CD4-positive, alpha-beta memory T cell (primary cell): ENCODE measurements around the gene UGT3A1. TPM values are rescaled to one million over a fixed set of nuclear protein-coding genes. Genes with fewer than 3 reads are reported as not detected.
"Not testable (repeated sequence)": the region's sequence is repeated elsewhere in the genome, so short reads cannot be mapped to it uniquely, and the experiment has no call there.

ENCODE experiments used
- CTCF ChIA-PET: fragments of 350-600 bp; sonication (Branson Sonifier 250); formaldehyde crosslinking; loops from one replicate; lab custom pipeline; 2021; ENCODE audit warnings: inconsistent platforms; ENCODE audit not compliant: partially characterized antibody; lab: Charles Lee
- POLR2A ChIA-PET: fragments of 350-600 bp; sonication (Branson Sonifier 250); formaldehyde crosslinking; loops from one replicate; lab custom pipeline; 2021; ENCODE audit not compliant: partially characterized antibody; lab: Charles Lee
- DNase-seq, 5 donors: peaks; one replicate each; pipeline versions ENCODE4 v3.0.0 to v3.0.0-alpha.2; 2020 to 2022; ENCODE audit warnings: mixed read lengths in 1 of 5
- H3K27ac ChIP-seq: one replicate; pipeline ENCODE4 v1.7.0; 2013; ENCODE audit warnings: low read depth, low read length
- H3K27me3 ChIP-seq: 2 replicates; pipeline ENCODE4 v1.7.0; 2013; ENCODE audit warnings: mild to moderate bottlenecking, low read length, moderate library complexity; ENCODE audit not compliant: insufficient read depth
- H3K36me3 ChIP-seq: 2 replicates; pipeline ENCODE4 v1.7.0; 2013; ENCODE audit warnings: mild to moderate bottlenecking, low read length, moderate library complexity; ENCODE audit not compliant: insufficient read depth
- H3K4me1 ChIP-seq: 2 replicates; pipeline ENCODE4 v1.7.0; 2013; ENCODE audit warnings: mild to moderate bottlenecking, low read length, moderate library complexity; ENCODE audit not compliant: insufficient read depth
- H3K4me3 ChIP-seq, 2 donors: one replicate each; pipeline ENCODE4 v1.7.0; 2013; ENCODE audit warnings: low read length in 2 of 2, mild to moderate bottlenecking in 1 of 2
- H3K9me3 ChIP-seq, 2 donors: one replicate each; pipeline ENCODE4 v1.7.0; 2013; ENCODE audit warnings: low read length in 2 of 2, control low read depth in 1 of 2; ENCODE audit not compliant: control insufficient read depth in 1 of 2
- H3K27ac Mint-ChIP-seq, 7 donors: one replicate each; pipeline ENCODE4 v1.8.0; 2020 to 2021; ENCODE audit warnings: mixed read lengths in 7 of 7, mild to moderate bottlenecking in 6 of 7, inconsistent platforms in 3 of 7, moderate library complexity in 3 of 7
- H3K27me3 Mint-ChIP-seq, 2 donors: one replicate each; pipeline ENCODE4 v1.8.0; 2020 to 2021; ENCODE audit warnings: mixed read lengths in 2 of 2
- H3K36me3 Mint-ChIP-seq, 2 donors: one replicate each; pipeline ENCODE4 v1.8.0; 2020 to 2021; ENCODE audit warnings: mixed read lengths in 2 of 2, inconsistent platforms in 1 of 2, mild to moderate bottlenecking in 1 of 2
- H3K4me1 Mint-ChIP-seq, 4 donors: one replicate each; pipeline ENCODE4 v1.8.0; 2020 to 2021; ENCODE audit warnings: mixed read lengths in 4 of 4, mild to moderate bottlenecking in 1 of 4
- H3K4me3 Mint-ChIP-seq, 8 donors: one replicate each; pipeline ENCODE4 v1.8.0; 2020 to 2021; ENCODE audit warnings: mixed read lengths in 8 of 8, mild to moderate bottlenecking in 7 of 8, moderate library complexity in 6 of 8, inconsistent platforms in 3 of 8
- H3K9me3 Mint-ChIP-seq, 8 donors: one replicate each; pipeline ENCODE4 v1.8.0; 2020 to 2021; ENCODE audit warnings: mixed read lengths in 8 of 8, mild to moderate bottlenecking in 5 of 8, inconsistent platforms in 3 of 8, moderate library complexity in 1 of 8
- intact Hi-C: fragments of 100-400 bp; cut with micrococcal nuclease; formaldehyde crosslinking; loops from one replicate; pipeline ENCODE4 v1.15.1; 2023
- polyA plus RNA-seq, 2 donors: library from polyadenylated mRNA; unstranded; fragments of 300-500 nt; fragmentation: Illumina TruSeq; gene quantifications; one replicate each; pipeline ENCODE4 v1.2.3, GENCODE V29; 2021
- total RNA-seq, 2 experiments: library from RNA; stranded (reverse); gene quantifications; one replicate each; pipeline ENCODE4 v1.2.3, GENCODE V29; 2021

The UGT3A1 gene
- total and polyA plus RNA-seq, 4 experiments from 2014 or later, result not detected

GRCh38 chr5:36028816-36029465 is 37.8 kb upstream of the UGT3A1 start:
- H3K27me3 Mint-ChIP-seq, result peaks cover 7 to 26% of the 10 kb centered on the region in 2 donors
- H3K36me3 Mint-ChIP-seq, result no peaks in the 10 kb centered on the region
- H3K27ac ChIP-seq, result no peak overlapping the region
- H3K4me1 Mint-ChIP-seq, result no peaks in the 10 kb centered on the region
- DNase-seq, result no peak
- no peak overlapping the region for H3K4me3 ChIP-seq
- H3K27ac Mint-ChIP-seq, result no peak overlapping the region
- no peaks in the 10 kb centered on the region for H3K27me3 ChIP-seq
- CTCF ChIA-PET, result no interaction called here
- intact Hi-C loops, result no loop called here
- peaks cover 2 to 18% (median 5%) of the 10 kb centered on the region in 8 donors for H3K9me3 Mint-ChIP-seq
- no peaks in the 10 kb centered on the region for H3K36me3 ChIP-seq
- POLR2A ChIA-PET, result no interaction called here
- no peaks in the 10 kb centered on the region for H3K9me3 ChIP-seq
- H3K4me1 ChIP-seq, result no peaks in the 10 kb centered on the region
- H3K4me3 Mint-ChIP-seq, result no peak overlapping the region

- Mint-ChIP-seq H3K4me1 (no peaks in the 10 kb centered on the region), H3K36me3 (no peaks in the 10 kb centered on the region), H3K27me3 (peaks cover 6 to 27% of the 10 kb centered on the region in 2 donors), H3K4me3 (no peak overlapping the region), H3K9me3 (peaks cover 2 to 19% (median 6%) of the 10 kb centered on the region in 8 donors), H3K27ac (no peak overlapping the region)
- ChIA-PET CTCF (no interaction called here), POLR2A (no interaction called here)
- Histone ChIP-seq H3K9me3 (no peaks in the 10 kb centered on the region), H3K36me3 (no peaks in the 10 kb centered on the region), H3K27me3 (no peaks in the 10 kb centered on the region), H3K27ac (no peak overlapping the region), H3K4me3 (no peak overlapping the region), H3K4me1 (no peaks in the 10 kb centered on the region)
- DNase-seq, result no peak
- intact Hi-C loops, result no loop called here
These were observed 36.5 kb upstream of the UGT3A1 start for GRCh38 chr5:36027711-36028110.

- POLR2A ChIA-PET, result no interaction called here
- DNase-seq, result no peak
- Histone ChIP-seq H3K4me3 (no peak overlapping the region), H3K27ac (no peak overlapping the region), H3K9me3 (no peaks in the 10 kb centered on the region), H3K27me3 (no peaks in the 10 kb centered on the region), H3K4me1 (no peaks in the 10 kb centered on the region), H3K36me3 (no peaks in the 10 kb centered on the region)
- H3K27me3 Mint-ChIP-seq, result peaks cover 6 to 23% of the 10 kb centered on the region in 2 donors
- CTCF ChIA-PET, result no interaction called here
- H3K36me3 Mint-ChIP-seq, result no peaks in the 10 kb centered on the region
- H3K4me1 Mint-ChIP-seq, result no peaks in the 10 kb centered on the region
- H3K4me3 Mint-ChIP-seq, result no peak overlapping the region
- no peak overlapping the region for H3K27ac Mint-ChIP-seq
- H3K9me3 Mint-ChIP-seq, result peaks cover 2 to 19% (median 6%) of the 10 kb centered on the region in 8 donors
- intact Hi-C loops, result no loop called here
These were observed 35.7 kb upstream of the UGT3A1 start for GRCh38 chr5:36026706-36027465.

- H3K9me3 ChIP-seq, H3K36me3 ChIP-seq, H3K27me3 ChIP-seq, H3K27ac ChIP-seq, intact Hi-C loops, H3K4me3 ChIP-seq, H3K4me3 Mint-ChIP-seq, CTCF ChIA-PET, H3K27ac Mint-ChIP-seq, H3K4me1 Mint-ChIP-seq, DNase-seq, POLR2A ChIA-PET, H3K4me1 ChIP-seq, H3K36me3 Mint-ChIP-seq: not testable (repeated sequence)
- H3K27me3 Mint-ChIP-seq, result peaks cover 3 to 19% of the 10 kb centered on the region in 2 donors
- peaks cover 2 to 19% (median 7%) of the 10 kb centered on the region in 8 donors for H3K9me3 Mint-ChIP-seq
These were observed 31.1 kb upstream of the UGT3A1 start for GRCh38 chr5:36022246-36022645.

- H3K36me3 Mint-ChIP-seq, CTCF ChIA-PET, POLR2A ChIA-PET, H3K27me3 ChIP-seq, H3K9me3 ChIP-seq, H3K4me3 ChIP-seq, H3K27ac ChIP-seq, H3K36me3 ChIP-seq, H3K4me3 Mint-ChIP-seq, H3K27ac Mint-ChIP-seq, intact Hi-C loops, H3K27me3 Mint-ChIP-seq, H3K4me1 ChIP-seq, DNase-seq, H3K4me1 Mint-ChIP-seq: not testable (repeated sequence)
- H3K9me3 Mint-ChIP-seq, result peaks cover 3 to 25% (median 19%) of the 10 kb centered on the region in 8 donors
These were observed 28.4 kb upstream of the UGT3A1 start for GRCh38 chr5:36019584-36019983.

GRCh38 chr5:36017622-36018021 is 26.4 kb upstream of the UGT3A1 start:
- H3K9me3 ChIP-seq, result peaks cover 0 to 15% of the 10 kb centered on the region in 2 donors
- H3K27me3 Mint-ChIP-seq, result peaks cover 0 to 4% of the 10 kb centered on the region in 2 donors
- intact Hi-C loops, result no loop called here
- no peaks in the 10 kb centered on the region for H3K4me1 ChIP-seq
- H3K36me3 ChIP-seq, result no peaks in the 10 kb centered on the region
- no peak overlapping the region for H3K4me3 Mint-ChIP-seq
- H3K36me3 Mint-ChIP-seq, result peaks cover 0 to 5% of the 10 kb centered on the region in 2 donors
- ChIA-PET CTCF (no interaction called here), POLR2A (no interaction called here)
- H3K27me3 ChIP-seq, result no peaks in the 10 kb centered on the region
- DNase-seq, result no peak
- H3K27ac Mint-ChIP-seq, result no peak overlapping the region
- H3K9me3 Mint-ChIP-seq, result peaks cover 4 to 39% (median 31%) of the 10 kb centered on the region in 8 donors
- no peak overlapping the region for H3K4me3 ChIP-seq
- H3K4me1 Mint-ChIP-seq, result no peaks in the 10 kb centered on the region
- H3K27ac ChIP-seq, result no peak overlapping the region

- Mint-ChIP-seq H3K4me1 (no peaks in the 10 kb centered on the region), H3K27me3 (peaks cover 0 to 4% of the 10 kb centered on the region in 2 donors), H3K36me3 (peaks cover 0 to 7% of the 10 kb centered on the region in 2 donors), H3K4me3 (no peak overlapping the region), H3K27ac (no peak overlapping the region), H3K9me3 (peaks cover 4 to 43% (median 34%) of the 10 kb centered on the region in 8 donors)
- no peaks in the 10 kb centered on the region for H3K36me3 ChIP-seq
- H3K27me3 ChIP-seq, result no peaks in the 10 kb centered on the region
- no peak overlapping the region for H3K4me3 ChIP-seq
- ChIA-PET POLR2A (no interaction called here), CTCF (no interaction called here)
- intact Hi-C loops, result no loop called here
- peaks cover 0 to 15% of the 10 kb centered on the region in 2 donors for H3K9me3 ChIP-seq
- H3K27ac ChIP-seq, result no peak overlapping the region
- H3K4me1 ChIP-seq, result no peaks in the 10 kb centered on the region
- no peak for DNase-seq
These were observed 25.8 kb upstream of the UGT3A1 start for GRCh38 chr5:36017004-36017403.
